CD1c-positive myeloid dendritic cell (primary cell): ENCODE results near the gene PRR27.
"Not testable (repeated sequence)": the region's sequence is repeated elsewhere in the genome, so short reads cannot be mapped to it uniquely, and the experiment has no call there.

Source experiments
- DNase-seq: peaks from one replicate; pipeline ENCODE4 v3.0.0-alpha.2; 2016; ENCODE audit errors: extremely low spot score

The PRR27 gene

DNA sequence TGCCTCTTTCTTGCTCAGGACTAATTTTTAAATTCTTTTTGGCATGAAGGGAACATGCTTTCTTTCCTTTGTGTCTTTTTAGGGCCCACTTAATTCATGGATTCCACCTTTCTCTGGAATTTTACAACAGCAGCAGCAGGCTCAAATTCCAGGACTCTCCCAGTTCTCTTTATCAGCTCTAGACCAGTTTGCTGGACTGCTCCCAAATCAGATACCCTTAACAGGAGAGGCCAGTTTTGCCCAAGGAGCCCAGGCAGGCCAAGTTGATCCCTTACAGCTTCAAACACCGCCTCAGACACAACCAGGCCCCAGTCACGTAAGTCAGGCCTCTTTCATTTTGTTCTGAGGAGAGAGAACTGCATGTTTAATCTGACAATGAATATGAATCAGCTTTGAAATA, 43.8 kb downstream of the PRR27 start:
- no peak for DNase-seq

- DNase-seq, result no peak
Observed at GRCh38 chr4:70203601-70204000, 49.6 kb downstream of the PRR27 start.

DNA sequence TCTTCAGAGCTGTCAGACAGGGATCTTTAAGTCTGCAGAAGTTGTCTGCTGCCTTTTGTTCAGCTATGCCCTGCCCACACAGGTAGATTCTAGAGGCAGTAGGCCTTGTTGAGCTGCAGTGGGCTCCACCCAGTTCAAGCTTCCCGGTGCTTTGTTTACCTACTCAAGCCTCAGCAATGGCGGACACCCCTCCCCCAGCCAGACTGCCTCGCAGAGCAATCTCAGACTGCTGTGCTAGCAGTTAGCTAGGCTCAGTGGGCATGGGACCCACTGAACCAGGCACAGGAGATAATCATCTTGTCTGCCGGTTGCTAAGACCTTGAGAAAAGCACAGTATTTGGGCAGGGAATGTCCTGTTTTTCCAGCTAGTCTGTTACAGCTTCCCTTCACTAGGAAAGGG, 58.7 kb downstream of the PRR27 start:
- not testable (repeated sequence) for DNase-seq
